Measurements from ENCODE around the gene ACTR3. TPM values are rescaled to one million over a fixed set of nuclear protein-coding genes. Genes with fewer than 3 reads are reported as not detected.

ACTR3 gene
- polyA plus RNA-seq, 1 donor from 2014 or later: 255 TPM

DNA sequence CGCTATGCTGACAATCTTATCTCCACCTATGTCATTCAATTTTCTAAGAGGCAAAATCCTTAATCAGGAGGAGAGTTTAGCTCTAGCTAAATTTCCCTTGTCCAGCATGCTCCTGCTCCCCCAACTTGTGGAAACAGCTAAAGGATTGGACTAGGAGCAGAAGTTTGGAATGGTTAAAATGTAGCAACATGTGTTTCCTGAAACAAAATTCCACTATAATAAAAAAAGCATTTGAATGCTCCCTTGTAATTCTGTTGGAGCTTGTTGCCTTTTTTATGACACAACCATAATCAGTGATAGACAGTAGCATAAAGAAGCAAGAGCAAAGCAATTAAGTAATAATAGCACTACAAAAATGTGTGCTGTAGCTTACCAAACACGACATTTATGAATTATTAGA, 6.9 kb downstream of the ACTR3 start:
- H3K9ac ChIP-seq (ENCODE audit: low read length): no peak overlapping the region
- peaks cover 17% of the 10 kb centered on the region for H4K20me1 ChIP-seq (ENCODE audit: insufficient read depth)
- H3K79me2 ChIP-seq (replicated peaks; ENCODE audit: insufficient read depth, low read length): peaks cover 98% of the 10 kb centered on the region
- no peak for TF ChIP-seq TAF1 (IDR thresholded peaks at IDR 0.05; ENCODE audit: low read depth)
- no peak for TF ChIP-seq POLR2AphosphoS5 (IDR thresholded peaks at IDR 0.05)
- no peak for TF ChIP-seq EP300 (conservative IDR thresholded peaks at IDR 0.05; ENCODE audit: poor library complexity, severe bottlenecking)
- TF ChIP-seq RAD21 (conservative IDR thresholded peaks at IDR 0.05): no peak
- TF ChIP-seq MXI1 (conservative IDR thresholded peaks at IDR 0.05; ENCODE audit: poor library complexity, severe bottlenecking): no peak
- TF ChIP-seq, protein P1, sequence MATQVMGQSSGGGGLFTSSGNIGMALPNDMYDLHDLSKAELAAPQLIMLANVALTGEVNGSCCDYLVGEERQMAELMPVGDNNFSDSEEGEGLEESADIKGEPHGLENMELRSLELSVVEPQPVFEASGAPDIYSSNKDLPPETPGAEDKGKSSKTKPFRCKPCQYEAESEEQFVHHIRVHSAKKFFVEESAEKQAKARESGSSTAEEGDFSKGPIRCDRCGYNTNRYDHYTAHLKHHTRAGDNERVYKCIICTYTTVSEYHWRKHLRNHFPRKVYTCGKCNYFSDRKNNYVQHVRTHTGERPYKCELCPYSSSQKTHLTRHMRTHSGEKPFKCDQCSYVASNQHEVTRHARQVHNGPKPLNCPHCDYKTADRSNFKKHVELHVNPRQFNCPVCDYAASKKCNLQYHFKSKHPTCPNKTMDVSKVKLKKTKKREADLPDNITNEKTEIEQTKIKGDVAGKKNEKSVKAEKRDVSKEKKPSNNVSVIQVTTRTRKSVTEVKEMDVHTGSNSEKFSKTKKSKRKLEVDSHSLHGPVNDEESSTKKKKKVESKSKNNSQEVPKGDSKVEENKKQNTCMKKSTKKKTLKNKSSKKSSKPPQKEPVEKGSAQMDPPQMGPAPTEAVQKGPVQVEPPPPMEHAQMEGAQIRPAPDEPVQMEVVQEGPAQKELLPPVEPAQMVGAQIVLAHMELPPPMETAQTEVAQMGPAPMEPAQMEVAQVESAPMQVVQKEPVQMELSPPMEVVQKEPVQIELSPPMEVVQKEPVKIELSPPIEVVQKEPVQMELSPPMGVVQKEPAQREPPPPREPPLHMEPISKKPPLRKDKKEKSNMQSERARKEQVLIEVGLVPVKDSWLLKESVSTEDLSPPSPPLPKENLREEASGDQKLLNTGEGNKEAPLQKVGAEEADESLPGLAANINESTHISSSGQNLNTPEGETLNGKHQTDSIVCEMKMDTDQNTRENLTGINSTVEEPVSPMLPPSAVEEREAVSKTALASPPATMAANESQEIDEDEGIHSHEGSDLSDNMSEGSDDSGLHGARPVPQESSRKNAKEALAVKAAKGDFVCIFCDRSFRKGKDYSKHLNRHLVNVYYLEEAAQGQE (IDR thresholded peaks at IDR 0.05; ENCODE audit: borderline replicate concordance): no peak
- no peak for TF ChIP-seq EZH2 (IDR thresholded peaks at IDR 0.05; ENCODE audit: borderline replicate concordance, insufficient read depth, low read length, poor library complexity, severe bottlenecking)
- TF ChIP-seq SMC3 (conservative IDR thresholded peaks at IDR 0.05; ENCODE audit: poor library complexity): no peak
- H3K27me3 ChIP-seq (ENCODE audit: insufficient read depth, low read depth, low read length): no peaks in the 10 kb centered on the region
- peak overlapping the region; percentile 32 for H3K4me2 ChIP-seq (ENCODE audit: low read length)
- H3K36me3 ChIP-seq (ENCODE audit: insufficient read depth, low read length): no peaks in the 10 kb centered on the region
- H3F3A ChIP-seq (ENCODE audit: insufficient read depth, low read length, poor library complexity, severe bottlenecking): no peaks in the 10 kb centered on the region
- no peaks in the 10 kb centered on the region for H3K9me3 ChIP-seq (ENCODE audit: low read length)
- H3K27ac ChIP-seq (ENCODE audit: low read length): no peak overlapping the region
- H2AFZ ChIP-seq (ENCODE audit: low read depth, low read length): no peak overlapping the region
- H3K9me2 ChIP-seq (ENCODE audit: insufficient read depth, low read length): no peaks in the 10 kb centered on the region
- H3K4me3 ChIP-seq (ENCODE audit: low read length): no peak overlapping the region

DNA sequence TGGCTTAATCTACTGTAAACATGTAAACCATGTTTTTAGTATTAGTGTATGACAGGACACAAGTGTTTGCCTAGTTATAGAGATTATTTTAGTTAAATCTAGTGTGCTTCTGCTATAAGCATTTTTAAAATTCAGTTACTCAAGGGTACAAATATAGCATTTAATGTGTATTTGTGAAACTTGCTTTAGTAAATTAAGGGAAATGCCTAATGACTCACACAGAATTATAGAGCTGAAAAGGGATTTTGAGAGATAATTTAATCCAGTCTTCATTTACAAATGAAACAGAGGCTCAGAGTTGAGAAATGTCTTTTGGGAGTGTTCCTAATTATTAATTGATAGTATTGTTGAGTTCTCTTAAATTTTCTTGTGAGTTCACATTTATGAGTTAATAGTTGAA, 8.2 kb downstream of the ACTR3 start:
- Histone ChIP-seq H4K20me1 (ENCODE audit: insufficient read depth) (peaks cover 17% of the 10 kb centered on the region), H3K27ac (ENCODE audit: low read length) (no peak overlapping the region), H3K4me3 (ENCODE audit: low read length) (no peak overlapping the region), H3F3A (ENCODE audit: insufficient read depth, low read length, poor library complexity, severe bottlenecking) (no peaks in the 10 kb centered on the region), H3K9ac (ENCODE audit: low read length) (no peak overlapping the region), H3K79me2 (replicated peaks; ENCODE audit: insufficient read depth, low read length) (peaks cover 96% of the 10 kb centered on the region), H3K9me3 (ENCODE audit: low read length) (no peaks in the 10 kb centered on the region), H2AFZ (ENCODE audit: low read depth, low read length) (no peak overlapping the region), H3K27me3 (ENCODE audit: insufficient read depth, low read depth, low read length) (no peaks in the 10 kb centered on the region), H3K36me3 (ENCODE audit: insufficient read depth, low read length) (no peaks in the 10 kb centered on the region), H3K9me2 (ENCODE audit: insufficient read depth, low read length) (no peaks in the 10 kb centered on the region), H3K4me2 (ENCODE audit: low read length) (no peak overlapping the region)
- TF ChIP-seq TAF1 (IDR thresholded peaks at IDR 0.05; ENCODE audit: low read depth) (no peak), SMC3 (conservative IDR thresholded peaks at IDR 0.05; ENCODE audit: poor library complexity) (no peak), POLR2AphosphoS5 (IDR thresholded peaks at IDR 0.05) (no peak), EP300 (conservative IDR thresholded peaks at IDR 0.05; ENCODE audit: poor library complexity, severe bottlenecking) (no peak), MXI1 (conservative IDR thresholded peaks at IDR 0.05; ENCODE audit: poor library complexity, severe bottlenecking) (no peak), RAD21 (conservative IDR thresholded peaks at IDR 0.05) (no peak), EZH2 (IDR thresholded peaks at IDR 0.05; ENCODE audit: borderline replicate concordance, insufficient read depth, low read length, poor library complexity, severe bottlenecking) (no peak)
- TF ChIP-seq, protein P2, sequence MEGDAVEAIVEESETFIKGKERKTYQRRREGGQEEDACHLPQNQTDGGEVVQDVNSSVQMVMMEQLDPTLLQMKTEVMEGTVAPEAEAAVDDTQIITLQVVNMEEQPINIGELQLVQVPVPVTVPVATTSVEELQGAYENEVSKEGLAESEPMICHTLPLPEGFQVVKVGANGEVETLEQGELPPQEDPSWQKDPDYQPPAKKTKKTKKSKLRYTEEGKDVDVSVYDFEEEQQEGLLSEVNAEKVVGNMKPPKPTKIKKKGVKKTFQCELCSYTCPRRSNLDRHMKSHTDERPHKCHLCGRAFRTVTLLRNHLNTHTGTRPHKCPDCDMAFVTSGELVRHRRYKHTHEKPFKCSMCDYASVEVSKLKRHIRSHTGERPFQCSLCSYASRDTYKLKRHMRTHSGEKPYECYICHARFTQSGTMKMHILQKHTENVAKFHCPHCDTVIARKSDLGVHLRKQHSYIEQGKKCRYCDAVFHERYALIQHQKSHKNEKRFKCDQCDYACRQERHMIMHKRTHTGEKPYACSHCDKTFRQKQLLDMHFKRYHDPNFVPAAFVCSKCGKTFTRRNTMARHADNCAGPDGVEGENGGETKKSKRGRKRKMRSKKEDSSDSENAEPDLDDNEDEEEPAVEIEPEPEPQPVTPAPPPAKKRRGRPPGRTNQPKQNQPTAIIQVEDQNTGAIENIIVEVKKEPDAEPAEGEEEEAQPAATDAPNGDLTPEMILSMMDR (IDR thresholded peaks at IDR 0.05; ENCODE audit: poor library complexity, severe bottlenecking): no peak
- TF ChIP-seq, protein P1 (IDR thresholded peaks at IDR 0.05; ENCODE audit: borderline replicate concordance): no peak

Measured in neural cell (in vitro differentiated cells).